SIG-M5 treated with dmso at 0.1 percent for 504 hours (cell line): ENCODE data around the gene CLASP1.
"Not testable (repeated sequence)": the region's sequence is repeated elsewhere in the genome, so short reads cannot be mapped to it uniquely, and the experiment has no call there.

Experiments used
- DNase-seq: peaks from one replicate; lab custom pipeline; 2025; ENCODE audit not compliant: unreplicated experiment; lab: John Stamatoyannopoulos, UW

CLASP1 gene

GRCh38 chr2:121663434-121663833 lies 14.2 kb upstream of the CLASP1 start:
- DNase-seq, result no peak

- no peak for DNase-seq
These were observed 13.4 kb upstream of the CLASP1 start for GRCh38 chr2:121662656-121663055.

DNA sequence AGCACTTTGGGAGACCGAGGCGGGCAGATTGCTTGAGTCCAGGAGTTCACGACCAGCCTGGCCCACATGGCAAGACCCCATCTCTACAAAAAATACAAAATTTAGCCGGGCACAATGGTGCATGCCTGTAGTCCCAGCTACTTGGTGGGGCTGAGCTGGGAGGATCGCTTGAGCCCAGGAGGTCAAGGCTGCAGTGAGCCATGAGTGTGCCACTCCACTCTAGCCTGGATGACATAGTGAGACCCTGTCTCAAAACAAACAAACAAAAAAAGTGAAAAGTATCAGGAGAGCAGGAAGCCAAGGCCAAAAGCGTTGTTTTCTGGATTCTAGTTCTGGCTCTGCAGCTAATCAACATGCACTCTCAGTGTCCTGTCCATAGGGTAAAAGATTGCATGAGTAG lies 10.7 kb upstream of the CLASP1 start:
- DNase-seq, result no peak

DNA sequence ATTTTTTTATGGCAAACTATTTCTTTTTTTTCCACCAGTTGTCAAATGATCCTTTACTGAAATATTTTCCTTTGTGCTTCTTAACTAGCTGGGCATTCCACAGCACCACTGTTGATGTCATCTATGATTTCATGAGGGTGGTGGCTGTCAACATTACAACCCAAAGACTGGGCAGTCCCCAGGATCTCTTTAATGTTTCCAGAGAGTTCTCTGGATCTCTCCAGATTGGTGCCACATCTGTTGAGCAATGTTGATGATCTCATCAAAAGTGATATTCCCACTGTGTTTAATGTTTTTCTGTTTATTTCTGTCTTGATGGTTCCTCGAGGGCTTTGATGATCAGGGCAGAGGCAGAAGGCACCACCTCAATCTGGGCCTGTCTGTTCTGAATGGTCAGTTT lies 9.1 kb upstream of the CLASP1 start:
- DNase-seq, result not testable (repeated sequence)

GRCh38 chr2:121653035-121653434 lies 3.8 kb upstream of the CLASP1 start:
- DNase-seq, result no peak

GRCh38 chr2:121650315-121650930 lies 1.2 kb upstream of the CLASP1 start:
- DNase-seq, result no peak

DNA sequence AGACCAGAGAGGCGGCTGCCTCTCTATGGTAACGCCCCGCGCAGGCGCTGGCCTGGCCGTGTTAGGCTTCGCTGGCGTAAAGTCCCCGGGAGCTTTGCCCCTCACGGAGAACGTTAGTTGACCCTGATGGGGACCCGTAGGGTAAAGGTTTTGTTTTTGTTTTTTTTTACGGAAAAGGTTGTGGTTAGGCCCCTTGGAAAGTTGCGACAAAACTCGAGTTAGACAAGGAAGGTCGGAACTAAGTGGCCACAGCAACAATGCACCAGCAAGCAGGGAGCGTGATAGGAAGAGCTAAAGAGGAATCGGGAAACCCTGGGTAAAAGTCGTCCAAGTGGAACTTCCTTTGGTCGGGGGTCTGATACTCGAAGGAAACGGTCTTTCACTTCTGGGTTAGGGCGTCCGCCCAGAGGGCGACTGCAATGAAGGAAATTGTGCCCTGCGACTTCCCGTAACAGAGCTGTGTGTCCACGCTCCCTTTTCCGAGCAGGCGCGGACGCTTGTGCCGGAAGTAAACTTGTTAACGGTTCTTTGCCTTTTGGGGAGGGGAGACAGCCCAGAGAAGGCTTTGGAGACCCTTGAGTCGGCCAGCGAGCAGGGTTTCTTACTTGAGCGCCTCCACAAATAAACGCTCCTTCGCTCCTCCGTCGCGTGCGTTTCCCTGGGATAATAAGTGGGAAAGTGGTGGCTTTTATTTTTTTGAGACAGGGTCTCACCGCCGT lies 493 bp upstream of the CLASP1 start:
- DNase-seq, result peak; percentile 99

- peak; percentile 72 for DNase-seq
These were observed 785 bp downstream of the CLASP1 start for GRCh38 chr2:121648206-121649148.

- DNase-seq, result no peak
These were observed 1.9 kb downstream of the CLASP1 start for GRCh38 chr2:121647396-121647795.

GRCh38 chr2:121644715-121645114 lies 4.5 kb downstream of the CLASP1 start:
- DNase-seq, result no peak

DNA sequence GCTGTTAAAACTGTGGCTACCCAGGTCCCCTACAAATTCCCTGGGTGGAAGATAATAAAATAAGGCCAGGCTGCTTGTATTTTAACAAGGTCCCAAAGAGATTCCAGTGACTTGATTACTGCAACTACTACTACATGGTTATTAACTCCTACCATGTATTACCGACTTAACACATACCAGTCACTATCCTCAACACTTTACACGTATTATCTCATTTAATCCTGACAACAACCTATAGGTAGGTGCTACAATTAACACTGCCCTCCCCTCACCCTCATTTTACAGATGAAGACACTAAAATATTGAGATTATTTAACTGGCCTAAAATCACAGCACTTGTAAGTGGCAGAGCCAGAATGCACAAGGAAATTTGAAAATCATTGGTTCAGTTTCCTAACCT lies 5.4 kb downstream of the CLASP1 start:
- no peak for DNase-seq

- no peak for DNase-seq
These were observed 8.6 kb downstream of the CLASP1 start for GRCh38 chr2:121640380-121641316.

- not testable (repeated sequence) for DNase-seq
These were observed 9.4 kb downstream of the CLASP1 start for GRCh38 chr2:121639846-121640245.

- peak; percentile 63 for DNase-seq
These were observed 10.9 kb downstream of the CLASP1 start for GRCh38 chr2:121638333-121638732.

DNA sequence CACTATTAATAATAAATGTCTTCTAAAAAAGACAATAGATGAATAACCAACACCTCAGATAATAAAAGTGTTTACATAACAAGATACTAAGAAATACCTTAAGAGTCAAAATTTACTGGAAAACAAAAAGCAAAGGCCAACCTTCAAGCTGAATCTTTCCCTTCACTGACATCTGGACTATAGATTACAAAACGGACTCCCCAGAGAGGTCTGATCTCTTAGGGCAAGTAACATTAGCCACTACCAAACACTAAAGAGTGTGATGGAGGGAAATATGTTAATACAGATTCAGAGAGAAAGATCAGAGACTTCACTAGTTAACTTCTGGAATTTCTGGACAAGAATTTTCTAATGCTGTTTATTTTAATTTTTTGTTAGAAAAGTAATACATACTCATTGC lies 13.9 kb downstream of the CLASP1 start:
- DNase-seq, result no peak

DNA sequence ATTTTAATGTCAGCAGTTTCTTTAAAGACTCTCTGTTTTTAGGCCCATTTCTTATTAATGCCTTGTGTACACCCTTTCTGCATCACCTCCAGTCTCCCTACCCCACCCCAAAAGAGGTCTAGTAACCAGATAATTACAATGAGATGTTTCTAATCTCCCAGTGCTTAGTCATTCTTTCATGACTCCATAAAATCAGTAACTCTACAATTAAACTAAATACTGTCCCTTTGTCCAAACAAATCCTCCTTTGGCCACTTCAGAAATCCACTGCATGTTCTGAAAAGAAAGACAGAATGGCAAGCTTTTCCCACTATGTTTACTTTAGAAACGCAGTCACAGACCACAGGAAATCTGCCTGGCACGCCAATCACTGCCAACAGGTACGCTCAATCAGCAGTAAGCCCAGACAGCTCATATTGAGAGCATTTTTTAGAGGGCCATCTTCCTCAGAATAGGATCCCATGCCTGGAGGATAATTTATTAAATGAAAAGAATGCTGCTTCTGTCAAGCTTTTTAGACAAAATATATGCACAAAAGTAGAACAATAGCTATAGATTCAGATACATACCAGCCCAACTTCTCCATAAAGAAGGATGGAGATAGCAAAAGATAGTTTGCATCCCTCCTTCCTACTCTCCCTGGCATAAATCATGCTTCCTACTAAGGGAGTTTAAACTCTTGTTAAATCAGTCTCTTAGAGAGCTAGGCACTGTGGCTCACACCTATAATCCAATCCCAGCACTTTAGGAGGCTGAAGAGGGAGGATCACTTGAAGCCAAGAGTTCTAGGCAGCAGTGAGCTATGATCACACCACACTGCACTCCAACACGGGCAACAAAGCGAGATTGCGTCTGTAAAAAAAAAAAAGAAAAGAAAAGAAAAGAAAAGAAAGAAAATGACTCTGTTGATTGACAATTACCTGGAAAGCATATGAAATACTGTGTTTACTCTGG lies 14.6 kb downstream of the CLASP1 start:
- DNase-seq, result no peak

GRCh38 chr2:121633463-121633862 lies 15.8 kb downstream of the CLASP1 start:
- no peak for DNase-seq

DNA sequence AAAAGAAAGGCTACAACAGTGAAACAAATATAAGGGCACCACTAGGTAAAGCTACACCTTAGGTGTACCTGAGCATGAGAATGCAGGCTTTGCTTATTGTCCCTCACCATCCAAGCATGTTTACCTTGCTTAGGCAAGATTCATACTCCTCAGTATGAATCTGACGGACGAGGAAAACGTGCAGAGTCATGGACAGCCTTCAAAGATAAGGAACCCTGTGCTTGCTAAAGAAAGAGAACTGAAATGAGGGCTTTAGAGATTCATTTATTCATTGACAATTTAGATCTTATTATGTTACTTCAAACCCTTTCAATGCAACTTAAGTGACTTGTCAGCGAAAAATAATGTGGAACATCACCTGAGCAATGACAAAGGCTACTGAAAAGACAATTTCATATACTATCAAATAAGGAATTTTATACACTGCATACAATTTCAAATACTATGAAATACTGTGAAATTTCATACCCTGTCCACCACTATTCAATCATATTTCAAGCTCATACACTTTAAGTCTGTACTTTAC lies 21.7 kb downstream of the CLASP1 start:
- DNase-seq, result no peak

- no peak for DNase-seq
These were observed 22.3 kb downstream of the CLASP1 start for GRCh38 chr2:121626777-121627524.
